HEK293 (cell line): Measurements from ENCODE around the gene VWA3B.

Experiments
- CTCF ChIA-PET: fragments of 350-600 bp; formaldehyde crosslinking; extraction: SDS; loops from one replicate; lab custom pipeline; 2021; ENCODE audit warnings: antibody characterized with exemption; lab: Yijun Ruan, JAX
- POLR2A ChIA-PET: fragments of 300-600 bp; formaldehyde crosslinking; extraction: SDS; loops from one replicate; lab custom pipeline; 2020; ENCODE audit warnings: antibody characterized with exemption, inconsistent platforms; lab: Yijun Ruan, JAX
- H3K27ac ChIP-seq: fragments of 200-500 bp; sonication (Bioruptor generic); 2 replicates; pipeline ENCODE4 v1.5.1; 2014; ENCODE audit warnings: low read depth, low read length, control low read depth, inconsistent platforms; ENCODE audit errors: extremely low read depth
- H3K36me3 ChIP-seq, 2 experiments: fragments of 200-500 bp in 1 of 2; sonication (Bioruptor generic) in 1 of 2; 1 replicate in 1 of 2; 2 replicates in 1 of 2; pipeline ENCODE4 v1.5.1; 2014 to 2017; ENCODE audit warnings: inconsistent platforms in 2 of 2, low read length in 2 of 2; ENCODE audit not compliant: control insufficient read depth in 2 of 2, insufficient read depth in 1 of 2
- H3K4me1 ChIP-seq: fragments of 200-500 bp; sonication (Bioruptor generic); 2 replicates; pipeline ENCODE4 v1.5.1; 2014; ENCODE audit warnings: mild to moderate bottlenecking, low read length, inconsistent platforms; ENCODE audit not compliant: control insufficient read depth, insufficient read depth
- H3K4me3 ChIP-seq: 2 replicates; pipeline ENCODE4 v1.5.1; 2011; ENCODE audit warnings: low read depth, mild to moderate bottlenecking, control low read depth, low read length, moderate library complexity
- H3K9me3 ChIP-seq: fragments of 200-500 bp; sonication (Bioruptor generic); 2 replicates; pipeline ENCODE4 v1.5.1; 2014; ENCODE audit warnings: low read depth, low read length, inconsistent platforms; ENCODE audit not compliant: control insufficient read depth, insufficient read depth
- BCL11B ChIP-seq: fragments of 450-650 bp; formaldehyde crosslinking; IDR thresholded peaks from 2 replicates; pipeline ENCODE4 v1.5.1; 2016; ENCODE audit warnings: low read depth, missing biosample characterization, missing genetic modification characterization
- GLIS2 ChIP-seq: fragments of 450-650 bp; formaldehyde crosslinking; IDR thresholded peaks from 2 replicates; pipeline ENCODE4 v1.5.1; 2016; ENCODE audit warnings: missing biosample characterization, missing genetic modification characterization
- HIC1 ChIP-seq: fragments of 450-650 bp; formaldehyde crosslinking; IDR thresholded peaks from 2 replicates; pipeline ENCODE4 v1.5.1; 2016; ENCODE audit warnings: missing biosample characterization, missing genetic modification characterization
- IKZF3 ChIP-seq: fragments of 450-650 bp; IDR thresholded peaks from 2 replicates; pipeline ENCODE4 v1.5.0; 2018; ENCODE audit warnings: missing biosample characterization, mild to moderate bottlenecking, missing genetic modification characterization, moderate library complexity
- MEIS1 ChIP-seq: sonication (generic); formaldehyde crosslinking; IDR thresholded peaks from 2 replicates; pipeline ENCODE4 v1.8.1; 2022; ENCODE audit warnings: missing genetic modification reagents, mild to moderate bottlenecking, borderline replicate concordance
- REPIN1 ChIP-seq: fragments of 450-650 bp; formaldehyde crosslinking; IDR thresholded peaks from 2 replicates; pipeline ENCODE4 v1.5.1; 2017; ENCODE audit warnings: missing biosample characterization, missing genetic modification characterization, low read depth
- YY1 ChIP-seq: fragments of 450-650 bp; formaldehyde crosslinking; IDR thresholded peaks from 2 replicates; pipeline ENCODE4 v1.5.1; 2018; ENCODE audit warnings: missing biosample characterization, missing genetic modification characterization
- ZBTB17 ChIP-seq: fragments of 450-650 bp; formaldehyde crosslinking; IDR thresholded peaks from 2 replicates; pipeline ENCODE4 v1.5.1; 2016; ENCODE audit warnings: missing biosample characterization, missing genetic modification characterization
- ZNF121 ChIP-seq: fragments of 450-650 bp; formaldehyde crosslinking; IDR thresholded peaks from 2 replicates; pipeline ENCODE4 v1.5.1; 2016; ENCODE audit warnings: missing biosample characterization, missing genetic modification characterization
- ZNF132 ChIP-seq: fragments of 450-650 bp; formaldehyde crosslinking; IDR thresholded peaks from 2 replicates; pipeline ENCODE4 v1.5.1; 2017; ENCODE audit warnings: missing biosample characterization, missing genetic modification characterization, borderline replicate concordance
- ZNF155 ChIP-seq: fragments of 450-650 bp; formaldehyde crosslinking; IDR thresholded peaks from 2 replicates; pipeline ENCODE4 v1.5.1; 2016; ENCODE audit warnings: missing biosample characterization, missing genetic modification characterization
- ZNF169 ChIP-seq: fragments of 450-650 bp; formaldehyde crosslinking; IDR thresholded peaks from 2 replicates; pipeline ENCODE4 v1.5.1; 2016; ENCODE audit warnings: missing biosample characterization, missing genetic modification characterization
- ZNF26 ChIP-seq: fragments of 450-650 bp; formaldehyde crosslinking; IDR thresholded peaks from 2 replicates; pipeline ENCODE4 v1.5.1; 2016; ENCODE audit warnings: missing biosample characterization, missing genetic modification characterization
- ZNF302 ChIP-seq: fragments of 450-650 bp; formaldehyde crosslinking; IDR thresholded peaks from 2 replicates; pipeline ENCODE4 v1.5.1; 2016; ENCODE audit warnings: missing biosample characterization, missing genetic modification characterization, low read depth
- ZNF518A ChIP-seq: fragments of 450-650 bp; formaldehyde crosslinking; conservative IDR thresholded peaks from 2 replicates; pipeline ENCODE4 v1.5.1; 2016; ENCODE audit warnings: low read depth, missing biosample characterization, missing genetic modification characterization
- ZNF777 ChIP-seq: fragments of 450-650 bp; formaldehyde crosslinking; IDR thresholded peaks from 2 replicates; pipeline ENCODE4 v1.5.1; 2017; ENCODE audit warnings: missing biosample characterization, missing genetic modification characterization, borderline replicate concordance

Gene VWA3B

GRCh38 chr2:98118161-98118560, 31.2 kb downstream of the VWA3B start (continued):
- no peak for TF ChIP-seq ZNF518A (tag by site-specific recombination)
- TF ChIP-seq IKZF3 (tag by site-specific recombination) = no peak
- TF ChIP-seq ZNF169 = no peak

- Histone ChIP-seq H3K9me3 (no peaks in the 10 kb centered on the region), H3K4me1 (no peaks in the 10 kb centered on the region), H3K27ac (no peak overlapping the region), H3K36me3 (no peaks in the 10 kb centered on the region), H3K4me3 (no peak overlapping the region)
- no peak for TF ChIP-seq REPIN1 (tag by site-specific recombination)
- TF ChIP-seq ZNF302 (tag by site-specific recombination) = no peak
- no peak for TF ChIP-seq GLIS2
- TF ChIP-seq ZNF121 (tag by site-specific recombination) = no peak
- CTCF ChIA-PET = no interaction called here
- POLR2A ChIA-PET = no interaction called here
These were observed 31.9 kb downstream of the VWA3B start for GRCh38 chr2:98118852-98119251.

- Histone ChIP-seq H3K36me3 (no peaks in the 10 kb centered on the region), H3K9me3 (no peaks in the 10 kb centered on the region), H3K4me3 (no peak overlapping the region), H3K4me1 (no peaks in the 10 kb centered on the region), H3K27ac (no peak overlapping the region)
- no peak for TF ChIP-seq ZBTB17 (tag by site-specific recombination)
- TF ChIP-seq MEIS1 = no peak
- TF ChIP-seq BCL11B (tag by site-specific recombination) = no peak
- TF ChIP-seq ZNF132 = no peak
- TF ChIP-seq ZNF777 = no peak
- no peak for TF ChIP-seq ZNF155 (tag by site-specific recombination)
- TF ChIP-seq ZNF26 = no peak
- no peak for TF ChIP-seq HIC1 (tag by site-specific recombination)
- no peak for TF ChIP-seq YY1 (tag by site-specific recombination)
- ChIA-PET CTCF (no interaction called here), POLR2A (no interaction called here)
These were observed 34.2 kb downstream of the VWA3B start for GRCh38 chr2:98121149-98121548.
